HG02798 (cell line): ENCODE measurements around the gene COX7A2.

Source experiments
- ATAC-seq: cut with Tn5 transposase; IDR thresholded peaks from one replicate; pipeline ENCODE4 v1.9.1; 2021; ENCODE audit warnings: mild to moderate bottlenecking; ENCODE audit not compliant: unreplicated experiment, poor library complexity

The COX7A2 gene

DNA sequence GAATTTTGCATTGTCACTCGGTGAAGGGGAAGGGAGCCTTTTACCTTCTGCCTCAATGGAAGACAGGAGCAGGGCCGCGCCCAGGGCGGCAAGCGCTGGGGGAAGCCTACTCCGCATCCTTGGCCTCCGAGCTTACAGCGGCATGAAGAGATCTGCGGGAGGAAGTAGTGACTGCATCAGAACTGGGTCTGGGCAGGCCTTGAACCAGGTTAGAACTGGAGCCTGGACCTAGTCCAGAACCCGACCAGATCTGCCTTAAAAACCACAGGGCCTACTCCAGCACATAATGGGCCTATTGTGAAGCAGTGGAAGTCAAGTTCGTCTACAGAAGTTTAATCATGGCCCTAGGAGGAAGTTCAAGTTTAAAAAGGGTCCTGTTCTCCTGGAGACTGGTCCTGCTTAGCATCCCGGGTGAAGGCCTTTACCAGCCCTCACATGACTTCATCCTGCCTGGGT lies 40.9 kb downstream of the COX7A2 start:
- ATAC-seq: no peak

DNA sequence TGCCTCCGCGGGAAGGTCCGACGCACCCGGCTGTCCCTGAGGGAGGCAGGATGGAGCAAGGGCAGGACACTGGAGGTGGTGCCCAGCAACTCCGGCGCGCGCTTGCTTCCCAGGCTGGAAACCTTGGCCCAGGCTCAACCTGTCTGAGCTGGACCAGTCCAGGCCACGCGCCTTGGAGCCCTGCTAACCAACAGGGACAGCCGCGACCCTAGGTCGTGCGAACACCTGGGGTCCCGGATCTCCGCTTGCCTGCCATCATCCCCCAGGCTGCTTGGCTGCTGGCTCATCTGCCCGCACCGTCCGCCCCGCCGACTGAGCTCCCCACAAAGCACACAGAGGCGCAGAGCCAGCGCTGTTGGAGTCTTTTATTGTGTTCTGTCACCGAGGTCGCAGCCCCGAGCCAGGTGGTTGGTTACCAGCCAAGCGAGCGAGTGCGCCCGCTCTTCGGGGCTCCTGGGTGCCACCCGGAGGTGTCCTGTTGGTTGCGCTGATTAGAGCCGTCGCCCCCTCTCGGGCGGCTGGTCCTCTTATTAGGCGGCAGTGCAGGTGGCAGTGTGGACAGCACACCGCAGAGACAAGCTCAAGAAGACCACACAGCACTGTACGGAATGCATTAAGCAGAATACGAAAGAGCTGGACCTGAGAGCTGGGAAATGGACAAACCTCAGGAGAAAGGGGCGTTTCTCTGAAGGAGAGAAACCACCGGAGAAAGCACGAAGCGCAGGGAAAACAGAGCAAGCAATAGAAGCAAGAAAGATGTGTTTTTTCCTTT lies 41.5 kb downstream of the COX7A2 start:
- no peak for ATAC-seq

DNA sequence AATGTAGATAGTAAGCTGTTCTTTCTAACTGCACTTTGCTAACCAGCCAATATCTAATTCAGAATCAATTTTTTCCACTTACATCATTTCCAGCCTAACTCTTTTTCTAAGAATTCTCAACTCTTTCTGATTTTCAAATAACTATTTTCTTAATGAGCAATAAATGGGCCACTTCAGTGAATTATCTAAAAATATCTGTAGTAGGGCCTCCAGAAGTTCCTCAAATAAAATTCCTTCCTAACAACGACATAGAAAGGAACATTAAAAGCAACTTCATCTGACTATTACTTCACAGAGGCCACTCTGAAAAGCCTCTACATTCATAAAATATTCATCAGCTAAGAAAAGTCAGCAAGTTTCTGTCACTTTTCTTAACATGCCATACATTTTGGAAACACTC lies 42.6 kb downstream of the COX7A2 start:
- no peak for ATAC-seq

DNA sequence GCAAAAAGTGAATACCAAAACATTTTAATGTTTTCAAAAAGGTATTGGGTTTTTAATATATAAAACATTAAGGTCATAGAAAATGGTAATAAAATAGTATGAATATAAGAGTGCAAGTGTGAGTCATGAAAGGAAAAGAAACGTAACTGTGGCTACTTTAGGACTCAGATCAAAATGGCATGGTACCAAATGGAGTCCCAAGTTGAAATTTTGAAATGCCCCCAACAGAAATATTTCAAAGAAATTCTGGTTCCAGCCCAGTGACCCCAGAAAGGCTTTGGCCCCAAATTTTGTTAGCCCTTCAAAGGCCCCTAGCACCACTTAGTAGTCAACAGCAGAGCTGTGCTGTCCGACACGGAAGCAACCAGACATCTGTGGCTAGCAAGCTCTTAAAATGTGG lies 43.7 kb downstream of the COX7A2 start:
- ATAC-seq: no peak

DNA sequence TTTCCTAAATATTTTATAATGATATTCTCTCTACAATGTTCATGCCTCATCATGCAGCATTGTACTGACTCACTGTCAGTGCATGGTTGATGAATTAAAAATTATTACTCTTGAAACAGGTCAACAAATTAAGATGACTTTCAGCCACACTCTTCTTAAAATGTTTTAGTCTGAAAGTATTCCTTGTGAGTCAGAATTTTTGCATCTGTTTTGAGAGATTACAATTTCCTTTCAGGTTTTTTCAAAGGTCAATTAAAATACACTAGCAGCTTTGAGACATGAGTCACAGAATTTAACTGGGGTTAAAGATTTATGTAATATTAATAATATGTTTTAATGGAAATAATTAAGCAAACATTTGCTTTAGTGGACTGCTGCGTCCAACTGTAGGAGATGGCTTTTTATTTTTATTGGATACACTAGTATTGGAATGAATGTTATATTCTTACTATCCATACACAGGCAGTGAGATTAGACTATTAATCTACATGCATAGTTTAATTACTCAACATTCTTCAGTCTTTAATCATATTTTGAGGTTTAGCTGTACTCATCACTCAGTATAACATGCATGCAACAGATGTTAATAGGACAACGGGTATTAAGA lies 47.4 kb downstream of the COX7A2 start:
- no peak for ATAC-seq

DNA sequence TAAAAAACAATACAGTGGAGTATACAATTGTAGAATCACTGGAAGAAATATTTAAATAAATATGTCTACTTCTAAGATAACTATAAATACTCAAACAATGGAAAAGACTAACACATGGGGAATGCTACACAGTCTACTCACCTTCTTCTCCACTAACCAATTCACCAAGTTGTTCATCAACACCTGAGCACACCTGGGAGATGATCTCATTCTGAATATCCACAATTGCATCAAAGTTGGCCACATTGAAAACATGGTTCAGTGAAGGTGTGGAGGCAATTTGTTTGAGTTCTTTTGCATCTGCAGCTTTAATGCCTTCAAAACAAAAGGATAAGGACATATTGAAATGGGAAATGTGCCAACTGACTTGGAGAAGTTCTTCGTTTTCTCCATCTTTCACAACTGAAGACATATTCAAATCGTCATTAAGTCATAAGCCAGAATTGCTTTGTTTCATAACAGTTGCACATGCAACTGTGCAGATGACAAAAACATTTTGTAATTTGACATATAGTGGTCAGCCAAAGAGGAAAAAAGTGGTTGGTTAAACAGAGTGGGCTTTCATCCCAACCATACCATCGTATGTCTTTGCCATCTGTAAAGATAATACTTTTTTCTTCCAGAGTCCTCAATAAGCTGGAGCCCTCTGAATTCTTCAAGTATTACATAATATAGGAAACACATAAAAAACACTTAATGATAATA lies 55.2 kb downstream of the COX7A2 start:
- no peak for ATAC-seq
